Measurements from ENCODE around the gene RAB6A.
"Not testable (repeated sequence)": the region's sequence is repeated elsewhere in the genome, so short reads cannot be mapped to it uniquely, and the experiment has no call there.

The RAB6A gene

DNA sequence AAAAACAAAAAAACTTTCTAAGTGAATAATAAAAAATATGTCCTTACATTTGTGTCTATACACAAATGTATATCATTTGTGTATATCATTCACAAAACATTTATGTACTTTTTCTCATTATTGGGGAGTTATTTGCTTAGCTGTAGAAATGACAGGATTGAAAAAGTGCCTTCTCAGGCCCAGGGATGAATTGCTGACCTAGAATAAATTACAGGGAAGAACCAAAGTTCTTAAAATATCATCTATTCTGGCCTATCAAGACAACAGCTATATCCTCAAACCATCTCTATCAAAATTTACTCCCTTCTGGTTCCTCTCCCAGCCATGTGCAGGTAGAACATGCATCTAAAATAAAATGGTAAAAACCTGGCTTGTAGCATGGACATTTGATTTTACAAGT lies 1.9 kb upstream of the RAB6A start:
- no peak for DNase-seq (ENCODE audit: low read depth)

DNA sequence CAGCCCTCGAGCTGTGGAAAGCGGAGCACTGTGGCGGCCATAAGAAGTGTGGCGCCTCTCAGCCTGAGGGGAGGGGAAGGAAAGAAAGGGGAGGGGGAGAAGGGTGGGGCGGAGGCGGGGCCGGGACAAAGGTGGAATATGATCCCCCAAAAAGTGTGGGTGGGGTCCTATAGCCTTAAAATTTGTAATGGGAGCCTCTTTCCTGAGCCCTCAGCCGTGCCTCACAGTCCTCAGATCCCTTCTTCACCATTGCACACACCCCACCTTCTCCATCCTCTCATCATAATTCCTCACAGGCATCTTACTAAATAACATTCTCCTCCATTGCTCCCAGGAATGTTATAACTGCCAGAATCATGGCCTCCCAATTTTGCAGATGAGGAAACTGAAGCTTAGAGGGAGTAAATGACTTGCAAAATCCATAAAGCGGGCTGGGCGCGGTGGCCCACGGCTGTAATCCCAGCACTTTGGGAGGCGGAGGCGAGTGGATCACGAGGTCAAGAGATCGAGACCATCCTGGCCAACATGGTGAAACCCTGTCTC lies 600 bp upstream of the RAB6A start:
- DNase-seq (ENCODE audit: low read depth): no peak

DNA sequence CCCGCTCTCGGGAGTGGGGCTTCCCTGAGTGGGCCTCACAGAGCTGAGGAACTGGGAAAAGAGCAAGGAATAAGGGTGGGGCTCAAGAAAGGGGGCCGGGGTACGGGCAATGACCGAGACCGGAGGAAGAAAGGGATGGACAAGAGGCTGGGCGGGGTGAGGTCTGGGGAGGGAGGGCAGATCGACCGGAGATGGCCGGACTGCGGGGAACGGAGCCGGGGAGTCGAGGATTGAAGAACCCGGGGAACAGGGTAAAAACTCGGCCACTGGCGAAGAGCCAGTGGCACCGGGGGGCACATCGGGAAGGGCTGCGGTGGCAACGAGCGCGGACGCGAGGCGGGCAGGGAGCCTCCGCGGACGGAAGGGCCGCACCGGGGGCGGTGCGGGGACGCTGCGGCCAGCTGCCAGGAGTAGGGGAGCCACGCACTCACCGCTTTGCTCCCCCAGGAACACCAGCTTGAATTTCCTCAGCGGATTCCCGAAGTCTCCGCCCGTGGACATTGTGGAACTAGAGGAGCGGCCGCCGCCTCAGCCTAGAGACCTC lies 667 bp downstream of the RAB6A start:
- no peak for DNase-seq (ENCODE audit: low read depth)

DNA sequence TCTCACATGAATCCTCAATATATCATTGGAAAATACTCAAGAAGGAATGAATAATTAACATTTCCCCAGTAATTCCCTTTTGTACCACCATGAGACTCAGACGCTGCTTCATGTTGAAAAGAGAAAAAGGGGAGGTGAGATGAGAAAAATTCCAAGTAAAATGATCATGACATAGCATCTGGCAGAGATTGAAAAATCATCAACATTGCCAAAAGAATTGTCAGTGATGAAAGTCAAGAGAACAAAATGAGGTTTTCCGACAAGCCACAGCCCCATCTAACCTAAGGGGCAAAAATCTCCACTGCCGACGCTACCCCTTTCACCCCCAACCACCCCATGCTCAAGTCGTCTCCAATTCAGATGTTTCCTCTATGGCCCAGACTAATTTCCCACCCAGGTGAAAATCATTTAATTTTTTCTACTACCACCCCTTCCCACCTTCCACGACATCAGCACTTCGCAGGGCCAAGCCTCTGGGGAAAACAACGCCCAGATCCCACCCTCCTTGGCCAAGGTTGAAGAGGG lies 1.2 kb downstream of the RAB6A start:
- no peak for DNase-seq (ENCODE audit: low read depth)

DNA sequence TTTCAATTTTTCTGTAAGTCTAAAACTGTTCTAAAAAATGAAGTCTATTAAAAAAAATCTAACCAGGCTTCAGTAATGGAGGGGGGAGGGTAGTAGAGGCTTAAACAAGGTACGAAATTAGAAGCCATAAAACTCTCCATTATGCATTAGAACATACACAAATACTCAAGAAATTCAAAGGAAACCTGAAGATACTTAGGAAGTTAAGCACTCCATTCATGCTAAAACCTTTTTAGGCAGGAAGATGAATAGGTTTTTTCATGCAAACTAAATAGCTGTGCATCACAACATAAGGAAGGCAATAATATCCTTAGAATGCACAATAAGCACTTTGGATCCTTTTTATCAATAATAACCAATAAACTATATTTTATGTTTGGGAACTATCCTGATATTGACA lies 2.4 kb downstream of the RAB6A start:
- DNase-seq (ENCODE audit: low read depth): no peak

DNA sequence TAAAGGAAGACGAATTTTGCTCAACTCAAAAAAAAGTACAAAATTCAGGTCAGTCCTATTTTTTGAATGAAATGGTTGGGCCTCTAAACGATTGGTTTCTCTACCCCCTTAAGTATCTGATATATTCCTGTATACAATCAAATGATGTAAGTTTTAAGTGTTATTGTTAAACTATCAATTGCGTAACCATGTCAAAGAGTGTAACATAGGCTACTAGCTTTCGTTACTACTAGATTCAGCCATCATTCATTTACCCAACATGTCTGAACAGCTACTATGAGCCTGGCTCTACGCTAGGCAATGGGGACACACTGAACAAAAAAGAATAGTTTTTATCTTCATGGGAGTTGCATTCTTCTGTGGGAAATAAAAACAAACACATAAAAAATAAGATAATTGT lies 3.3 kb downstream of the RAB6A start:
- DNase-seq (ENCODE audit: low read depth): no peak

DNA sequence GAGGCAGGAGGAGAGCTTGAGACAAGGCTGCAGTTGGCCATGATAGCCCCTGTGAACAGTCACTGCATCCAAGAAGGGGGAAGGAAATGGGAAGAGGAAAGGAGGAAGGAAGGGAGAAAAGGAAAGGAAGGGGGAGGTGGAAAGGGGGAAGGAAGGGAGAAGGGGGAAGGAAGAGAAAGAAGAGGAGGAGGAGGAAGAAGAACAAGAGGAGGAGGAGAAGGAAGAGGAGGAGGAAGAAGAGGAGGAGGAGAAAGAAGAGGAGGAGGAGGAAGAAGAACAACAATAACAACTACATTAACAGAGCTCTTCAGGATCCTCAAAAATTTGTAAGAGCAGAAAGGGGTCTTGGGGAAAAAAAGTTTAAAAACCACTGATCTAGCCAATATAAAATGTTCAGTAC lies 5.2 kb downstream of the RAB6A start:
- DNase-seq (ENCODE audit: low read depth): no peak

DNA sequence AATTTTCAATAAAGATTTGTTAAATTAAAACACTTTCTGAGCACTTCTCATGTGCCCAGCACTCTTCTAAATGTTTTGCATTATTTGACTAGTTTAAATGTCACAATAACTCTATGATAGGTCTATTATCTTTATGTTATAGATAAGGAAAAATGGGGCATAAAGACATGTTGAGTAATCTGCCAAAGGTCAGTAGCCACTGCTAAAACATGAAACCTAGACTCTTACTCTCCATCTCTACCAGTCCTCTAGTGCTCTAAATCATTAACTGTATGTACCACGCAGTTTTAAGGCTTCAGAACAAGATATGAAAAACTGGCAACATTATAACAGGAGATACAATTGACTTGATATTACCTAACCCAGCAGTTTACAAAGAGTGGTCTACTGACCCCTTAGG lies 6.9 kb downstream of the RAB6A start:
- no peak for DNase-seq (ENCODE audit: low read depth)

DNA sequence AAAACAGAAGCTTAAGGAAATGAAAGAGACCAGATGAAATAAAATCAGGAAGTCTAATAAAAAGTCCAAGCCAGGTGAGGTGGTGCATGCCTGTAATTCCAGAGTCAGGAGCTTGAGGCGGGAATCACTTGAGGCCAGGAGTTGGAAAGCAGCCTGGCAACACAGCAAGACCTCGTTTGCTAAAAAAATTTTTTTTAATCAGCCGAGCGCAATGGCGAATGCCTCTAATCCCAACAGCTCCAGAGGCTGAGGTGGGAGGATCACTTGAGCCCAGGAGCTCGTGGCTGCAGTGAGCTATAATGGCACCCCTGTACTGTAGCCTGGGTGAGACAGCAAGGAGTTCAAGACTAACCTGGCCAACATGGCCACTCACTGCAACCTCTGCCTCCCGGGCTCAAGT lies 8.0 kb downstream of the RAB6A start:
- DNase-seq (ENCODE audit: low read depth): no peak

DNA sequence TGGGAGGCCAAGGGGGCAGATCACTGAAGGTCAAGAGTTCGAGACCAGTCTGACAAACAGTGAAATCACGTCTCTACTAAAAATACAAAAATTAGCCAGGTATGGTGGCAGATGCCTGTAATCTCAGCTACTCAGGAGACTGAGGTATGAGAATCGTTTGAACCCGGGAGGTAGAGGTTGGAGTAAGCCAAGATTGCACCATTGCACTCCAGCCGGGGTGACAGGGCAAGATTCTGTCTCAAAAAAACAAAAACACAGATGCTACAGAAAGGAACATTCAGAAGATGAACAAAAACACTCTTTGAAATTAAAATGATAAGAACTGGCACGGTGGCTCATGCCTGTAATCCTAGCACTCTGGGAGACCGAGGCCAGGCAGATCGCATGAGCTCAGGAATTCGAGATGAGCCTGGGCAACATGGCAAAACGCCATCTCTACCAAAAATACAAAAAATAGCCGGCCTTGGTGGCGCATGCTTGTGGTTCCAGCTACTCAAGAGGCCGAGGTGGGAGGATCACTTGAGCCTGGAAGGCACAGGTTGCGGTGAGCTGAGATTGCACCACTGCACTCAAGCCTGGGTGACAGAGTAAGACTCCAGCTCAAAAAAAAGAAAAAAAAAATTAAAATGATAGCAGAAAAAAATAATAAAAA lies 8.5 kb downstream of the RAB6A start:
- no peak for DNase-seq (ENCODE audit: low read depth)

DNA sequence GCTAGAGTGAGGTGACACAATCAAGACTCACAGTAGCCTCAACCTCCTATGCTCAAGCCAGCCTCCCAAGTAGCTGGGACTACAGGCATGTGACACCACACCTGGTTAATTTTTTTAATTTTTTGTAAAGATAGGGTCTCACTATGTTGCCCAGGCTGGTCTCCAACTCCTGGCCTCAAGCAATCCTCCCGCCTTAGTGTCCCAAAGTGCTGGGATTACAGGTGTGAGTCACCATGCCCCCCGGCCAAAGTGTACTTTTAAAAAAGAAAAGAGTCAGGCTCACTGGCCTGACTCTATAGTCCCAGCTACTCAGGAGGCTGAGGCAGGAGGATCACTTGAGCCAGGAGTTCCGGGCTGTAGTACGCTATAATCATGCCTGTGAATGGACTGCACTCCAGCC lies 10.0 kb downstream of the RAB6A start:
- not testable (repeated sequence) for DNase-seq (ENCODE audit: low read depth)

DNA sequence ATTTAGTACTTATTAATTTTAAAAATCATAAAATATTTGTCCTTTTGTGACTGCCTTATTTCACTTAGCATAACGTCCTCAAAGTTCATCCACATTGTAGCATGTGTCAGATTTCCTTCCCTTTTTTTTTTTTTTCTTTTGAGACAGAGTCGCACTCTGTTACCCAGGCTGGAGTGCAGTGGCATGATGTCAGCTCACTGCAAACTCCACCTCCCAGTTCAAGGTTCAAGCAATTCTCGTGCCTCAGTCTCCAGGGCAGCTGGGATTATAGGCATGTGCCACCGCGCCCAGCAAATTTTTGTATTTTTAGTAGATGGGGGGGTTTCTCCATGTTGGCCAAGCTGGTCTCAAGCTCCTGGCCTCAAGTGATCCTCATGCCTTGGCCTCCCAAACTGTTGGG lies 10.6 kb downstream of the RAB6A start:
- DNase-seq (ENCODE audit: low read depth): no peak

DNA sequence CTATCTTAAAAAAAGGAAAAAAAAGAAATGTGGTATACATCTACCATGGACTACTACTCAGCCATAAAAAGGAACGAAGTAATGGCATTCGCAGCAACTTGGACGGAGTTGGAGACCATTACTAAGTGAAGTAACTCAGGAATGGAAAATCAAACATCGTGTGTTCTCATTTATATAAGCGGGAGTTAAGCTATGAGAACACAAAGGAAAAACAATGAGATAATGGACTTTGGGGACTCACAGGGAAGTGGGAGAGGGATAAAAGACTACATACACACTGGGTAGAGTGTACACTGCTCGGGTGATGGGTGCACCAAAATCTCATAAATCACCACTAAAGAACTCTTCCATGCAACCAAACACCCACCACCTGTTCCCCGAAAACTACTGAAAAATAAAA lies 11.8 kb downstream of the RAB6A start:
- no peak for DNase-seq (ENCODE audit: low read depth)

DNA sequence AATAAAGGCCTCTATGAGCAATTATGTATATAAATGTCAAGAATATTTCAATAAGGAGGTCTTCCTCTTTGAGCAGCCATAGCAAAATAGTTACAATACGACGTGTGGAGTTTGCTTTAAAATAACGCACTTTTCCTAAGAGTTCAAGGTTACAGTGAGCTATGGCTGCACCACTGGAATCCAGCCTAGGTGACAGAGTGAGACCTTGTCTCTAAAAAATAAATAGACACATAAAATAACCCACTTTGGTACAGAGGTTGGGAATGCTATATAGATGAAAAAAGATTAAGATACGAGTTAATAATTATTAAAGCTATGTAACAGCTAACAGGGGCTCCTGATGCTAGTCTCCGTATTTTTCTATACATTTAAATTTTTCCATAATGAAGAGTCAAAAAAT lies 12.6 kb downstream of the RAB6A start:
- DNase-seq (ENCODE audit: low read depth): no peak

DNA sequence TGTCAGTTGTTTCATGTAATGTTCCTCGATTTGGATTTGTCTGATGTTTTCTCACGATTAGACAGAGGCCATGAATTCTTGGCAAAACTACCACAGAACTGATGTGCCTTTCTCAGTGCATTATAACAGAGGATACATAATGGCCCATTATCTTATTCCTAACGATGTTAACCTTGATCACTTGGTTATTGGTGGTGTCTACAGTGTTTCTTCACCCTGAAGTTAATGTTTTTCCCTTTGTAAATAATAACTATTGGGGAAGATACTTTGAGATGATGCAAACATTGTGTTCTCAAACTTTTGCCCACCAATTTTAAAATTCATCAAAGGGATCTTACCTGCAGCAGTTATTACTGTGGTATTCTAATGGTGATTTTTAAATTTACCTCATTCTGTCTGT lies 13.1 kb downstream of the RAB6A start:
- DNase-seq (ENCODE audit: low read depth): no peak

DNA sequence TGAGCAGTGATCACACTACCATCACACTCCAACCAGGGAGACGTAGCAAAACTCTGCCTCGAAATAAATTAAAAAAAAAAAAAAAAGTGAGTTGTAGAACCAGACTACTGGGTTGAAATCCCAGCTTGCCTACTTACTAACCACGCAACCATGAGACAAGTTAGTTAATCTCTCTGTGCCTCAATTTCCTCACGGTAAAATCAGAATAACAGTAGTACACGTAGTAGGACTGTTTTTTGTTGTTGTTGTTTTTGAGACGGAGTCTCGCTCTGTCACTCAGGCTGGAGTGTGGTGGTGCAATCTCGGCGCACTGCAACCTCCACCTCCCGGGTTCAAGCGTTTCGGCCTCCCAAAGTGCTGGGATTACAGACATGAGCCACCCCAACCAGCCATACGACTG lies 14.2 kb downstream of the RAB6A start:
- no peak for DNase-seq (ENCODE audit: low read depth)

DNA sequence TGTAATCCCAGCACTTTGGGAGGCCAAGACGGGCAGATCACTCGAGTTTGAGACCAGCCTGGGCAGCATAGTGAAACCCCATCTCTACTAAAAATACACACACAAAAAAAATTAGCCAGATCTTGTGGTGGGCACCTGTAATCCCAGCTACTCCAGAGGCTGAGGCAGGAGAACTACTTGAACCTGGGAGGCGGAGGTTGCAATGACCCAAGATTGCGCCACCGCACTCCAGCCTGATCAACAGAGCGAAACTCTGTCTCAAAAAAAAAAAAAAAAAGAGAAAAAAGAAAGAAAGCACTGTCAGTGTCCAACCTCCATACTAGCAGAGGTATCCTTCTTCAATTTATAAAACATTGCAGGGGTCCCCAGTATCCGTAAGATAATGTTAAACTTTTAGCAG lies 17.8 kb downstream of the RAB6A start:
- no peak for DNase-seq (ENCODE audit: low read depth)

DNA sequence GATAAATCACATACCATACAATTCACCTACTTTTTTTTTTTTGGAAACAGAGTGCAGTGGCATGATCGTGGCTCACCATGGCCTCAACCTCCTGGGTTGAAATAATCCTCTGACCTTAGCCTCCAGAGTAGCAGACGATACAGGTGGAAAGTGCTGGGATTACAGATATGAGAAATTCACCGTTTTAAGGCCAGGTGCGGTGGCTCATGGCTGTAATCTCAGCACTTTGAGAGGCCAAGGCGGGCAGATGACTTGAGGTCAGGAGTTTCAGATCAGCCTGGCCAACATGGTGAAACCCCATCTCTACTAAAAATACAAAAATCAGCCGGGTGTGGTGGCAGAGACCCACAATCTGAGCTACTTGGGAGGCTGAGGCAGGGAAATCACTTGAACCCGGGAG lies 24.9 kb downstream of the RAB6A start:
- DNase-seq (ENCODE audit: low read depth): not testable (repeated sequence)

DNA sequence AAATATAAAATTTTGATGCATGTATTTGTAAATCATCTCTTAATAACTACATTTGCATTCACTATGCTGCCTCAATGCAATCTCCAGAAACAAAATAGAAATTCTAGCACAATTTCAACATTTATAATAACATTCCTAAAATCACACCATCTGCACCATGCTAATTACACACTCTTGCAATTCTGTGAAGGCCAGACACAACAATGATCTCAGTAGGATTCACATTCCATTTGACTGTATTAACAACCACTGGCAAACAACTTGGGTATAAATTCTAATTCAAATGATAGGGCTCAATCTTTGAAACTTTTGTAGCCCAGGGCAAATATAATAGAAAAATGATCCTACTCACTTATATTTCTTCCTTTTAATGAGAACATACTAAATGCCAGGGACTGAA lies 25.9 kb downstream of the RAB6A start:
- no peak for DNase-seq (ENCODE audit: low read depth)

DNA sequence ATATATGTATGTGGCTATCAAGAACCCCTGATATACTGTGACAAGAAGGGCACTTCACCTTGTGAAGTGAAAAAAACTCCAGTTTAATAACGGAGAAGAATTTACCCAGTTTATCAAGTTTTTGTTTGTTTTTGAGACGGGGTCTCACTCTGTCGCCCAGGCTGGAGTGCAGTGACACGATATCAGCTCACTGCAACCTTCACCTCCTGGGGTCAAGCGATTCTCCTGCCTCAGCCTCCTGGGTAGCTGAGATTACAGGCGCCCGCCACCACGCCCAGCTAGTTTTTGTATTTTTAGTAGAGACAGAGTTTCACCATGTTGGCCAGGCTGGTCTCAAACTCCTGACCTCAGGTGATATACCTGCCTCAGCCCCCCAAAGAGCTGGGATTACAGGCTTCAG lies 26.9 kb downstream of the RAB6A start:
- not testable (repeated sequence) for DNase-seq (ENCODE audit: low read depth)

DNA sequence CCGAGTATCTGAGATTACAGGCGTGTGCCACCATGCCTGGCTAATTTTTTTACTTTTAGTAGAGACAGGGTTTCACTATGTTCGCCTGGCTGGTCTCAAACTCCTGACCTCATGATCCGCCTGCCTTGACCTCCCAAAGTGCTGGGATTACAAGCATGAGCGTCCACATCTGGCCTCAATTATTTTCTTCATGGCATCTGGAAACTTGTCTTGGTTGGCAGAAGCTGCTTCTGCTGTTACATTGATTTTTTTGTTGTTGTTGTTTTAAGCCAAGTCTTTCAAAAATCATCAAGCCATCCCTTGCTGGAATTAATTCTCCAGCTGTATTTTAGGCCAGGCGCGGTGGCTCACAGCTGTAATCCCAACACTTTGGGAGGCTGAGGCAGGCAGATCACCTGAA lies 27.9 kb downstream of the RAB6A start:
- not testable (repeated sequence) for DNase-seq (ENCODE audit: low read depth)

DNA sequence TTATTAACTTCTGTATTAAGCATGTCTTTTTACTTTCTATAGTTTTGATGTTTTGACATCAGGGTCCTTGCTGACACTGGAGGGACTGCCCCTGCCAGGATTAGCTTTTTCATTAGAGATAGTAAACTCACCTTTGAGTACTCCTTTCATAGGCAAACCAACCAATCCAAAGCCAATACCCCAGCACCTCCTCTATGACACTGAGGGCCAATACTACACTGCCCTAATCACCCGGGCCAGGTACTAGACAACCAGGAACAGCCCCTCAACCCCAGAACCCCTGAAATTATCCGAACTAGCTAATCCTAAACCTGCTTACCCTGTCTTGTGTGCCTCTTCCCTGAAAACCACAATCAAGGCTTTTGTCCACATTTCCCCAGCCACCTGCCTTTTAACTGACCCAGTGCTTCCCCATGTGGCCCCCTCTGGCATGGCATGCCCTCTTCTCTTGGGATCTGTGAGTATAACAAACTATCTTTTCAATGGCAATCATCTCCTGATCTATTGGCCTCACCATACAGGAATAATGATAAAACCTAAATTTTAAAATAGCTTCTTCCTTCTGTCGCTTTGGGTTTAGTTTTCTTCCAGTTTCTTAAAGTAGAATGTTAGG lies 31.2 kb downstream of the RAB6A start:
- no peak for DNase-seq (ENCODE audit: low read depth)

DNA sequence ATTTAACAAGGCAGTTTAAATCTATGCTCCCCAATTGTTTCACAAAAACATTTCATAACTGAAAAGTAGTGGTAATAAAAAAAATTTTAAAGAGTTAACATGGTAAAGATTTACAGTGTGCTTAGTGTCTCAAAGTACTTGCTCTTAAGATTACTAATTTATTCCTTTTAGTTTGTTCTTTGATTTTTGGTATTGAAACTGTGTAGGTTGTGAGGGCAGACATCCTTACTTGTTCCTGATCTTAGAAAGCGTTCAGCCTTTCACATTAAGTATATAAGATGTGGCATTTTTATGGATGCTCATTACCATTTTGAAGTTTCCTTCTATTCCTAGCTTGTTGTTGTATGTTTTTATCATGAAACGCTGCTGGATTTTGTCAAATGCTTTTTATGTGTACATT lies 32.9 kb downstream of the RAB6A start:
- DNase-seq (ENCODE audit: low read depth): no peak

DNA sequence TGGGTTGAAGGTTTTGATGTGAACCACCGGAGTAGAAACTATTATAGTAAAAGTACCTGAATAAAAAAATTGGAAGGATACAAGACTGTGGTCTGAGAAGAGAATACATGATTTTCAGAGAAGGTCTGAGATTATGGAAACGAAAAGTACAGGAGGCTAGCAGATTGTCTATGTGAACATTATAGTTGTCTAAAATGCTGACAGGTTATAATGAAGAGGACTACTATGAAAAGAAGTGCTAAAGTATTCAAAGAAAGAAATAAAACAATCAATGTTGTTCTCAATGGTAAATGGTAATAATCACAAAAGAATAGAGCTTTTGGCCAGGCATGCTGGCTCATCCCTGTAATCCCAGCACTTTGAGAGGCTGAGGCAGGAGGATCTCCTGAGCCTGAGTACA lies 34.0 kb downstream of the RAB6A start:
- DNase-seq (ENCODE audit: low read depth): no peak

Data from stimulated activated CD8-positive, alpha-beta memory T cell treated with anti-CD3 and anti-CD28 coated beads, Interleukin-12 subunit alpha, Interleukin-12 subunit beta, amount 100 ng/mL, for 1 hour (primary cell).